ENCODE measurements around the gene C13orf46.

Gene C13orf46

GRCh38 chr13:113937073-113937472 is 36.8 kb downstream of the C13orf46 start:
- no peak for DNase-seq

- no peak for DNase-seq
Measured at GRCh38 chr13:113936166-113936965, 37.5 kb downstream of the C13orf46 start.

- DNase-seq = peak; percentile 40
Measured at GRCh38 chr13:113935001-113935844, 38.7 kb downstream of the C13orf46 start.

- DNase-seq = no peak
Measured at GRCh38 chr13:113934576-113934975, 39.3 kb downstream of the C13orf46 start.

GRCh38 chr13:113933901-113934300 is 40.0 kb downstream of the C13orf46 start:
- DNase-seq = no peak

GRCh38 chr13:113931841-113932459 is 41.9 kb downstream of the C13orf46 start:
- DNase-seq = no peak

GRCh38 chr13:113930671-113931637 is 42.9 kb downstream of the C13orf46 start:
- DNase-seq = no peak

GRCh38 chr13:113929628-113930615 is 44.0 kb downstream of the C13orf46 start:
- no peak for DNase-seq

- no peak for DNase-seq
Measured at GRCh38 chr13:113928685-113929627, 44.9 kb downstream of the C13orf46 start.

- DNase-seq = no peak
Measured at GRCh38 chr13:113927661-113928581, 46.0 kb downstream of the C13orf46 start.

- DNase-seq = no peak
Measured at GRCh38 chr13:113926951-113927660, 46.8 kb downstream of the C13orf46 start.

GRCh38 chr13:113926301-113926761 is 47.5 kb downstream of the C13orf46 start:
- no peak for DNase-seq

GRCh38 chr13:113924184-113924901 is 49.5 kb downstream of the C13orf46 start:
- DNase-seq = no peak

GRCh38 chr13:113923376-113924063 is 50.4 kb downstream of the C13orf46 start:
- no peak for DNase-seq

GRCh38 chr13:113922412-113923118 is 51.3 kb downstream of the C13orf46 start:
- peak; percentile 2 for DNase-seq

GRCh38 chr13:113921763-113922162 is 52.1 kb downstream of the C13orf46 start:
- no peak for DNase-seq

All from NCI-H2029 (cell line).